Measurements from ENCODE around the gene RIMS1. TPM values are rescaled to one million over a fixed set of nuclear protein-coding genes. Genes with fewer than 3 reads are reported as not detected.
"Not testable (repeated sequence)": the region's sequence is repeated elsewhere in the genome, so short reads cannot be mapped to it uniquely, and the experiment has no call there.

RIMS1 gene
- total RNA-seq, 4 donors from 2014 or later = 0.10 to 1.4 (median 1.1) TPM; not detected in 1

- intact Hi-C loops (cut with DNase I; ENCODE audit: low total_unique reads) = no loop called here
- TF ChIP-seq POLR2A (IDR thresholded peaks at IDR 0.05) (no peak), CTCF (IDR thresholded peaks at IDR 0.05 in 4 of 5, conservative IDR thresholded peaks at IDR 0.05 in 1 of 5) (no peak)
- in situ Hi-C loops (cut with MboI; ENCODE audit: low sequenced_read_pairs in 4 of 4) = no loop called here
Measured at GRCh38 chr6:71983131-71983530, 96.8 kb downstream of the RIMS1 start.

GRCh38 chr6:71994705-71995271 is 108.4 kb downstream of the RIMS1 start:
- DNase-seq (no peak), ATAC-seq (no peak)
- in situ Hi-C loops (cut with MboI; ENCODE audit: low sequenced_read_pairs in 4 of 4) (no loop called here), intact Hi-C loops (cut with DNase I; ENCODE audit: low total_unique reads) (no loop called here)
- H3K36me3 ChIP-seq = no peaks in the 10 kb centered on the region
- no peak overlapping the region for H3K4me3 ChIP-seq
- H3K9me3 ChIP-seq = no peaks in the 10 kb centered on the region
- H3K4me1 ChIP-seq = no peaks in the 10 kb centered on the region
- TF ChIP-seq CTCF (IDR thresholded peaks at IDR 0.05 in 4 of 5, conservative IDR thresholded peaks at IDR 0.05 in 1 of 5) (no peak), POLR2A (IDR thresholded peaks at IDR 0.05) (no peak)
- no peak overlapping the region for H3K27ac ChIP-seq
- H3K27me3 ChIP-seq = no peaks in the 10 kb centered on the region

More at GRCh38 chr6:71983131-71983530, 96.8 kb downstream of the RIMS1 start:
- Histone ChIP-seq H3K36me3 (no peaks in the 10 kb centered on the region), H3K4me1 (no peaks in the 10 kb centered on the region), H3K4me3 (no peak overlapping the region), H3K27ac (no peak overlapping the region), H3K27me3 (no peaks in the 10 kb centered on the region), H3K9me3 (no peaks in the 10 kb centered on the region)
- ATAC-seq (no peak), DNase-seq (no peak)

- Histone ChIP-seq H3K27ac (no peak overlapping the region), H3K27me3 (no peaks in the 10 kb centered on the region), H3K9me3 (no peaks in the 10 kb centered on the region), H3K4me3 (no peak overlapping the region), H3K36me3 (no peaks in the 10 kb centered on the region), H3K4me1 (no peaks in the 10 kb centered on the region)
- in situ Hi-C loops (cut with MboI; ENCODE audit: low sequenced_read_pairs in 4 of 4) = no loop called here
- ATAC-seq = no peak
- no peak for DNase-seq
- TF ChIP-seq CTCF (IDR thresholded peaks at IDR 0.05 in 4 of 5, conservative IDR thresholded peaks at IDR 0.05 in 1 of 5) (no peak), POLR2A (IDR thresholded peaks at IDR 0.05) (no peak)
- intact Hi-C loops (cut with DNase I; ENCODE audit: low total_unique reads) = no loop called here
Measured at GRCh38 chr6:71997341-71997740, 111.0 kb downstream of the RIMS1 start.

GRCh38 chr6:72002415-72002814 is 116.1 kb downstream of the RIMS1 start:
- no peak overlapping the region for H3K4me3 ChIP-seq
- intact Hi-C loops (cut with DNase I; ENCODE audit: low total_unique reads) (no loop called here), in situ Hi-C loops (cut with MboI; ENCODE audit: low sequenced_read_pairs in 4 of 4) (no loop called here)
- H3K27me3 ChIP-seq = no peaks in the 10 kb centered on the region
- no peaks in the 10 kb centered on the region for H3K4me1 ChIP-seq
- H3K36me3 ChIP-seq = no peaks in the 10 kb centered on the region
- TF ChIP-seq POLR2A (IDR thresholded peaks at IDR 0.05) = no peak
- no peak for TF ChIP-seq CTCF (IDR thresholded peaks at IDR 0.05 in 4 of 5, conservative IDR thresholded peaks at IDR 0.05 in 1 of 5)
- DNase-seq (no peak), ATAC-seq (no peak)
- H3K27ac ChIP-seq = no peak overlapping the region
- H3K9me3 ChIP-seq = no peaks in the 10 kb centered on the region

GRCh38 chr6:72006591-72006990 is 120.2 kb downstream of the RIMS1 start:
- ATAC-seq; H3K4me1 ChIP-seq; in situ Hi-C loops (cut with MboI; ENCODE audit: low sequenced_read_pairs in 4 of 4); H3K9me3 ChIP-seq; H3K36me3 ChIP-seq; DNase-seq; H3K4me3 ChIP-seq; intact Hi-C loops (cut with DNase I; ENCODE audit: low total_unique reads); H3K27ac ChIP-seq; H3K27me3 ChIP-seq: not testable (repeated sequence)

Data from gastrocnemius medialis (tissue), 4 donors.